GM18508 (cell line): ENCODE data around the gene STXBP6.
"Not testable (repeated sequence)": the region's sequence is repeated elsewhere in the genome, so short reads cannot be mapped to it uniquely, and the experiment has no call there.

Experiments used
- ATAC-seq: cut with Tn5 transposase; IDR thresholded peaks from one replicate; pipeline ENCODE4 v1.9.1; 2021; ENCODE audit warnings: moderate number of reproducible peaks; ENCODE audit not compliant: insufficient read depth, unreplicated experiment

Gene STXBP6

DNA sequence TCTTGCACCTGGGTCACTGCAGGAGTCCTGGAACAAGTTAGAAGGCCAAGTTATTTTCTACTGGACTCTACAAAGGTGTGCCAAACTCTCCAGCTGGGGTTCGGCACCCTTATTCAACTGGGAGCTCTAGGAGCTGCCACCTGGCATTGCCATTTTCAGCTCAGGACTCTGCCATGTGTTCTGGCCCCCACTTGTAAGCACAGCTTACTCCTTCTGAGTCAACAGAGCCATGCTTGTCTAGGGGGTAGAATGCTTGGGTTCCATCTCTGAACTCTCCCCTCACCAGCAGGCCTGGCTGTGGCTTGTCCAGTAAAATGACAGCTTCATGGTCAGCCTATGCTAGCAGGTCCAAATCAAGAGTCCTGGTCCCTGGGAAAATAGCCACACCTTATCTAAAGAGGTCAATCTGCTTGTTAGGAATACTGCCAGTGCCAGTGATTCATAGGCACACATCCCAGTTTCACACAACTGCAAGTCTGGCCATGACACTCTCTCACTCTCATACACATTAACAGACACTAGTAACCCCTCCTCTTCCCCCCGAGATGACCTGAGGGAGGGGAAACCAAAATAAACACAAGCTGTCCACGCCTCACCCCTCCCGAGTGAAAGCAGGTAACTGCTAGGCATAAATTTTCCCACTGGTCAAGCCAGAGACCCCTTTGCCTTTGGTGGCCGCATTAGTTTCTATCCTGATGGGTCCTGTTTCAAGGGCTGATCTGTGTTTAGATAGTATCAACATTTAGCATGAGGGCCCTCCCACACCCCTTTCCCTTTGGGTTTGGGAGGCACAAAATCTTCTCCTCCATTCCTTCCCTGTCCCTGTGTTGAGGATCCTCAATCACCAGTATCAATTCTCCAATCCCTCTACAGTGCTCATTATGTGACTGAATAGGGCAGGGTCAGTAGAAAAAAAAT, 233.7 kb downstream of the STXBP6 start:
- no peak for ATAC-seq

DNA sequence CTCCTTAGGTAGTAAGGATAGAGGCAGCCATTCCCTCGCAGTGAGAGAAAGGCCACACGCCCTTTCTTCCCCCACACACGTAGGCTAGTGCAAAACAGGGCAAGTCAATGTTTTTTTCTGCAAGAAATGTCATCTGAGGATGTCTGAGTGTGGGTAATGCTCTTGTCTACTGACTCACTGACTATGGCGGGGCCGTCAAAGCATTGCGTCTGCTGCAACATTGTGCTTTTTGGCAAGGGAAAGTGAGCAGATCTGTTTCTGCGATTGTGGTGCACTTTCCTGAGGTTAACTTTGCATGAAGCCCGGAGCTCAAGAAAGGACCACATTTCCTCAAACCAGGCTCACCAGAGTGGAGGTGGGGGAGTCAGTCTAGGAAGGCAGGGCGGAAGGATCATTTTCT, 234.4 kb downstream of the STXBP6 start:
- no peak for ATAC-seq

DNA sequence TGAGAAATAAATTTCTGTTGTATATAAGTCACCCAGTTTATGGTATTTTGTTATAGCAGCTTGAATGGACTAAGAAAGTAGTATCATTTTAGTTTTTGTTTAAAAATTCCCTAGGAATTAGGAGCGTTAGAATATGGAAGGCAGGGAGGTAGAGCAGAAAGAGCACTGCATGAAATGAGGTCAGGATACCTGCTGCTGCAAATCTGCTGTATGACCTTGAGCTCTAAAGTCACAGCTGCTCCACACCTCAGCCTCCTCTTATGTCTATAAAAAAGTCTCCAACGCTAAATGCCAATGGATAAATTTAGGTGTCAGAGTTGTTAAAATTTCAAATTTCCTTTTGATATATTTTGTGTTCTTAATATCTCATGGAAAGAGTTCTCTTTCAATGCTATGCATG, 235.0 kb downstream of the STXBP6 start:
- ATAC-seq = no peak

DNA sequence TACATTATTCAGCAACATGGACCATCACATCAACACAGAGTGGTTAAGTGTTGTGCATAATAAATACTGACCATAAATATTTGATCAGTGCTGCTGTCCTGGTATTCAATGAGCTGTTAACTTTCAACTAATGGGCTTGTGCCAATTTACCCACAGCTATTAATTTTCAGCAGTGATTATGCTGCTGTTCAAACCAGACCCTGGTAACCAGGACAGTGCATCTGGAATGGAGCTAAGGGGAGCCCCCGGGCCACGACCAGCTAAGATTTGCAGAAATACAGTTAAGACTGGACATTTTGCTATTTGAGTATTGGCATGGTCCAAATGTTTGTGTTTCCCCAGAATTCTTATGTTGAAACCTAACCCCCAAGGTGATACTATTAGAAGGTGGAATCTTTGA, 235.6 kb downstream of the STXBP6 start:
- no peak for ATAC-seq

DNA sequence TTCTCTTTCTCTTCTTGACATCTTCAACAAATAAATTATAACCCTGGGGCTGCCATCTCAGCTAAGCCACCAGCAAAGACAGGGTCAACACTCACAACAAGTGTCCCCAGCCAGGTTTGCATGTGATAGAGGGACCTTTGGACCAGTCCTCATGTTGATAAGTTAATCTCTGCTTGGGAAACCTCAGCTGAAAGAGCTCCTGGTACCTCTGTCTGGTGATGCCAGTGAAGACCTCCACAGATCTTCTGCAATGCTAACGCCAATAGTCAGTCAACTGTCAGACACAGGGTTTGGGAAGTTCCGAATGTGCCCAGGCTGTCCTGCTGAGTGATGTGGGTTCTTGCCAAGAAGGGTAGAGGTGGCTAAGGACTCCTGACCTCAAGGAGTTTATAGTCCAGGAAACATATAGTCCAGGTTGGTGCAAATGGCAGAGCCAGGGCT, 236.1 kb downstream of the STXBP6 start:
- ATAC-seq = no peak

DNA sequence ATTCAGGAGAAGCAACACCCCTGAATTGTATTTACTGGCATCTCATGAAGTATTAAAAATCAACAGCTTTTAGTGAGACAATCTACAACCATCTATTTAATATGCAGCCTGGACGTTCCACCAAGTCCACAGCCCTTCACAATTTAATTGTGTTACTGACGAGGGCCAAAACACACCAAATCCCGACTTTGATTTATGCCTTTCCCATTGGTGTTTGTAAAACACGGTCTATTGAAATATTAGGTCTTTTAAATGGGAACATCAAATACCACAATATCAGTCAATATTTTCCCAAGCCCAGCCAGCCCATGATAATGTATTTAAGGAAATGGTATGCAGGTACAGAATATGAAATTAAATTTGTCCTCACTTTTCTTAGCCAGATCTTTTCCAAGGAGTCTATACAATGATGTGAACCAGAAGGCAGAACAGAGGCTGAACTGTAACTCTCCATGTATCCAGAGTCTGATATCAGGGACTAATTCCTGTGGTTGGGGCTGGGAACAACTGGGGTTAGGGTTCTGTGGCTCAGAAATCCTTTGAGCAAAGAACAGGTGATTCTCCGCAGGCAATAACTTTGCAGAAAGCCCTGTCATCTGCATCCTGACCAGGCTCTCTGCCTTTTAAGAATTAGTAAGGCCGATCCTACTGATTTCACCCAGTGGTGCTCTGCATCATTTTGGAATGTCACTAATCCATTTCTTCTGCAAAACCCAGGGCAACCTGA, 236.7 kb downstream of the STXBP6 start:
- ATAC-seq = no peak

DNA sequence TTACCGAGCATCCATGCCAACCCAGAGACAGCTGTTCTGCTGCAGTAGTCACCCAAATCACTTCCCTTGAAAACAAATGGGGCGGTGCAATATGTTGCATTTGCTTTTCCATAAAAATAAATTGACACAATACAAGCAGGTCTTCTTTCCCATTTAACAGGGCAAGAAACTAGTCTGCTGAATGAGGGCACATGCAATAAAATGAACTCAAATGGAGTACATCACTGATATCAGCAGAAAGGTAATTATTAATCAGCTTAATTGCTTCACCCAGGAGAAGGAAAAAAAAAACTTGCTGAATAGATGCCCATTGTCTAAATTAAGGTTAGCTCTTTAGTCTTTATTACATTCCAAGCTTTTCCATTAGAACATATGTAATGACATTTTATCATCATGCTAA, 240.8 kb downstream of the STXBP6 start:
- ATAC-seq = no peak

DNA sequence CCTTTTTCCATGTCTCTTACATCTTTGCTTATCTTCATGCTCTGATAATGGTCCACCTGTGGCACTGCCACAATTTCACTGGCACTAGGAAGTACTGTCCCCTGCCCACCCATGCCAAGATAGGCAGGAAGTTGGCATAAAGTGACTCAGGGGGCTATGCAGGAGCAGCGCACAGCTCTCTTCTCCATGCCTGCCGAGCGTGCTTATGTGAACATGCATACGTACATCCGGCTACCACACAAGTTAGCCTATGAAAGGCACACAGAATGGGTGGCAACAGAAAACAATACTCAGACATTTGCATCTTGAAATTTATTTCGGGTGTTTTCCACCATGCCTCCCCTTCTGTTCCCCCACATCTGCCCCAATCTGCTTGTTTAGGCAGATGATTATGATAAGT, 241.5 kb downstream of the STXBP6 start:
- no peak for ATAC-seq

DNA sequence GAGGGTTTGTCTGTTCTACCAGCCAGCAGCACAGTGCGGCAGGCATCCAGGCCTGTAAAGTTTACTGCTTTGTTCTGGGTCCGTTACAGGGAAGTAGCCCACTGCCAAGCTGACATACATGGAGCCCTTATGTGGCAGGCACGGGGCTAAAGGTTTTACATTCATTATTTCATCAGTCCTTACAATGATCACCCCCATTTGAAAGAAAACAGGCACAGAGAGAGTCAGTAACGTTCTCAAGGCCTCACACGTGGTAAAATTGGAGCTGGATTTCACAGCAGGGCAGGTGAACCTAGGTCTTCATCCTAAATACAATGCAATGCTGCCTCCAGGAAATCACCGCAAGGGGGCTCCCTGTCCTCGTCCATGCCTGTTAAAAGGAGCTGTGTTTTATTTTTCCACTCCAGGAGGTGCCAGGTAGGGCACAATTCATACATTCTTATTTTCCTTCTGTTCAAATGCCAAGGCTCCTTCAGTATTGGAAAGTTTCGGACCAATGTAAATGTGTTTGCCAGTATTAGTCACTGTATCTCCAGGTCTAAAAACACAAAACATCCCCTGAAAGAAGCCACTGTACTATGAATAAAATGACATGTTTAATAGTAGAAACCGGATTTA, 243.8 kb downstream of the STXBP6 start:
- peak; percentile 53 for ATAC-seq

DNA sequence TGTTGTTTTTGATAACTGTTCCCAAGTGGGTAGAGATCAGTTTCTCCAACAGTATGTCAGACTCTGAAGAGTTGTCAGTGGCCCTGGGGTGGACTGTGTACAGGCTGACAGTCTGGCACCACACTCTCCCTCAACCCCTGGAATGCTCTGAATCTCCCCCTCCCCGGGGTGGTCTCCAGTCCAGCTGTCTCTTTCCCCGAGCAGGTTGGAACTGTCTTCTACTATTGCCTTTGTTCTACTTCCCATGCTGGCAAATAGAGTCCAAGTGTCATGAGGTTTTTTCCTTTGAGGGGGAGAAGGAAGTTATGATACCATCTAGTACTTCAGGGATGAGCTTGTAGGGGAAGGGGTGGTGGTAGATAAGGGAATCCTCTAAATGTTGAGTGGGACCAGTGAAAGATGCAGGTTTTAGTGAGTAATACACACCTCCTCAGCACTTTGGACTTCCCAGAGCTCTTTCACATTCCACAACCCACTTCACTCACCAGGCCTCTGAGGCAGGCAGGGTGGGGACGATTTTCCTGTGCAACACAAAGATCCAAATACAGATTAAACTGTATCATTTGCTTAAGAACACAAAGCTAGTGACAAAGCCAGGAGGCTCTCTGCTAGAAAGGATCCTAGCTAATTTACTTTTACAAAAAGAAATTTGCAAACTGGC, 245.3 kb downstream of the STXBP6 start:
- no peak for ATAC-seq

DNA sequence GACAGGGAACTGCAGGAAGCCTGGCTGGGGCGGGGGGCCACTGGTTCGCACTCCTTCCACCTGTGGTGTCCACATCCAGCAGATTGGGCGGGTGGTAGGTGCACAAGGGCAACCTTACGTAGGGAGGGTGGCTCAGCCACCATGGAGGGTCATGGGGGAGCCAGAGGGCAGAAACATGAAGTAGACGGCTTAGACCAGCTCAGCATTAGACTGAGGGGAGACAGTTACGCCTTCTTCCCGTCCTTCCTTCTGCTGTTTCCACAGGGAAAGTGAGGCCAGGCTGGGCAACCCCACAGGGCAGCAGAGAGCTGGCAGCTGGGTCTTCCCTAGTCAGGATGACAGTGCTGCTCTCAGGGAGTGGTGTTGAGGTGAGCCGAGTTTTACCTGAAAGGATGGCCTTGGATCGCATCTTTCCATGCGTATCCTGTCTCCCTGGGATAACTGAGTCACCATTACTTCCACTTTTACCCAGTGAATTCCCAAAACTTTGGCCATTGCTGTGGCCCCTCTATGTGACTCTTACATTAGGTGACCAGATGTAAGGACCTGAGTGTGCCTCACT, 245.9 kb downstream of the STXBP6 start:
- no peak for ATAC-seq

DNA sequence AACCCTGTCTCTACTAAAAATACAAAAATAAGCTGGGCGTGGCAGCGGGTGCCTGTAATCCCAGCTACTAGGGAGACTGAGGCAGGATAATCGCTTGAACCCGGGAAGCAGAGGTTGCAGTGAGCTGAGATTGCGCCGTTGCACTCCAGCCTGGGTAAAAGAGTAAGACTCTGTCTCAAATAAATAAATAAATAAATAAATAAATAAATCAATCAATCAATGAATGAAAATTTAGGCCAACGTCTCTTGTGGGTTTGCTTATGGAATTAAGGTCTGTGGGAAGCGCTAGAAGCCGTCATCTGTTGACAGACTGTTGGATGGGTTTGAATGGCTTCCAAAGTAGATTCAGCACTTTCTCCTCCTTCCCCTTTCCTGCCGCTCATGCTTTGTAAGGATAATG, 246.5 kb downstream of the STXBP6 start:
- ATAC-seq = not testable (repeated sequence)

DNA sequence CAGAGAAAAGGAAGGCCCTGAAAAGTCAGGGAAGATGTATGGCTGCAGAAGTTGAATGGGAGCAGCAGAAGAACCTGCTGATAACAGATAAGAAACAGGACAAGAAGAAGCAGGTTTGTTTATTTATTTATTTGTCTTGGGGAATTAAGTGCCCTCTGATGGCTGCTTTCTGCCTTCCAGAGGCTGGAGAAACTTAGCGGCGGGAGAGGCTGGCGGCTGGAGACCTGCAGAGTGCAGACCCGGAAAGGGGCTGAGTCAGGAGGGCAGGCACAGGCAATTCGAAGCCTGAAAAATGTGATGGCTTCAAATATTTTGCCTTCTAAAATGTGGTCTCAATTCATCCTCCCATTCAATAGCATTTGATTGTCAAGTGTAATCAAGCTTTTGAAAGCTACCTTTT, 247.7 kb downstream of the STXBP6 start:
- no peak for ATAC-seq

DNA sequence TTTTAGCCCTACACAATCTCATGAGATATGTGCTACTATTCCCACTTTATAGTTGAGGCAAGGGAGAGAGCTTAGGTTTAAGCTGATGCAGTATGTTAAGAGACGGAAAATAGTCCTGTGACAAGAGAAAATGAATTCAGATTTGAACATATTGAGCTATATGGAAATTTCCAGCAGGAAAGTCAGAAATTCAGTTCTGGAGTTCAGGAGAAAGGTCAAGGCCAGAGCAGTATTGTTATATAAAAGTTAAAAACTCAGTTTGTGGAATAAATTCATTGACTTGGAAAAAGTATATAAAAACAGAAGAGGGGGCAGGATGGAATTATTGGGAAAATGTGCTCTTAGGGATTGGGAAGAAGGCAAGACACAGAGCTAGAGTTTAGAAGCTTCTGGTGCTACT, 248.9 kb downstream of the STXBP6 start:
- no peak for ATAC-seq

DNA sequence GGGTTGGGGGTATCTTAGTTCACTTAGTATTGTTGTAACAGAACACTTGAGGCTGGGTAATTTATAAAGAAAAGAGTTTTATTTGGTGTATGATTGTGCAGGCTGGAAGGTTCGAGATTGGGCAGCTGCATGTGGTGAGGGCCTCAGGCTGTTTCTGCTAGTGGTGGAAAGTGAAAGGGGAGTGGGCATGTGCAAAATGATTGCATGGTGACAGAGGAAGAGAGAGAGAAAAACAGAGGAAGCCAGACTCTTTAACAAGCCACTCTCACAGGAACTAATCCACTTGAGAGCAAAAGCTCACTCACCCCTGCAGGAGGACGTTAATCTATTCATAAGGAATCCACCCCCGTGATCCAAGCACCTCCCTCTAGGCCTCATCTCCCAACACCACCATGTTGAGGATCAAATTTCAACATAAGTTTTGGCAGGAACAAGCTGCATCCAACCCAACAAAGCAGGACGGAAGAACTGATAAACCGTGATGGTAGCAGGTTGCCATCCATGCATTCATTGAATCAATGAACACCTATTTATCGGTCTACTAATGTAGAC, 251.0 kb downstream of the STXBP6 start:
- ATAC-seq = no peak

DNA sequence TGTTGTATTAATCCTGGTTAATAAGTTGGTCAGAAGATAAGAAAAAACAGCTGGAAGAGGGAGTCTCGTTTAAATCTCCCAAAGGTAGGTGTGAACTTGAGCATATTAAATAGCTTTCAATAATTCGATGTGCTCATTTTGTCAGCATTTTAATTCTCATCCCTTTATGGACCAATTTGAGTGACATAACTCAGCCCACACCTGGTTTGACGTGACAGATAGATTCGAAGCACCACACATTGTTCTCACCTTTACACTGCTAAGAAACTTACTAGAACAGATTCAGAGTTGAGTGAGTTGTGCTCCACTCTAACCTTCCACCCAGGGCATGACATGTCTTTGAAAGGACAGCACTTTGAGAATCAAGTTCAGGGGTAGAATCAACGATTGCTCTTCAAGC, 254.5 kb downstream of the STXBP6 start:
- ATAC-seq = no peak

DNA sequence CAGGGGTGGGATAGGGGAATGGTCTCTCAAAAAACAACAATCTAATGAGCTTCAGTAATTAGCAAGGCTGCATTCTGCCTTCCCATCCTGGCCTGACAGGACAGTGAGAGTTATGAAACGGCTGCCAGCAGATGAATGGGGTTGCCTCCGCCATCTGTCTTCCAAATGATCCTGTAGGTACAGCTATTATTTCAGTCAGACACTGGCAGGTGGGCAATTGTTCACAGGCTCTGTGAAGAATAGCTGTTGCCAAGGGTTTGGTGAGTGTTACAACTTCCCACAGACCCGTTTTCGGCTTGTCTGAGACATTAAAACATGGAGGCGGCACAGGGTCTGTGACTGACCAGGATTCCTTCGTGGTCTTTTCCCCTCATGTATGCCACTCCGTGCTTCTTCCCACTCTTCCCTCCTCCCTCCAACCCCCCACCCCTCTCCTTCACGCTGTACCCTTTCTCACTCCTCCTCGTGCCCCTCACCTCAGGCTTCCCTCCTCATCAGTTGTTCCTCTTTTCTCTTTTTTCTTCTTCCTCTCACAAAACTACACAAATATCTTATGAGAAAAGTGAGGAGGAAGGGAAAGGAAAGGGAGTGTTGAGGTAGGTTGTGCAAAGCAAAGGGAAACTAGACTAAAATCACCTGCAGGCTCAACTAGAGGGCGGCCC, 255.2 kb downstream of the STXBP6 start:
- no peak for ATAC-seq

DNA sequence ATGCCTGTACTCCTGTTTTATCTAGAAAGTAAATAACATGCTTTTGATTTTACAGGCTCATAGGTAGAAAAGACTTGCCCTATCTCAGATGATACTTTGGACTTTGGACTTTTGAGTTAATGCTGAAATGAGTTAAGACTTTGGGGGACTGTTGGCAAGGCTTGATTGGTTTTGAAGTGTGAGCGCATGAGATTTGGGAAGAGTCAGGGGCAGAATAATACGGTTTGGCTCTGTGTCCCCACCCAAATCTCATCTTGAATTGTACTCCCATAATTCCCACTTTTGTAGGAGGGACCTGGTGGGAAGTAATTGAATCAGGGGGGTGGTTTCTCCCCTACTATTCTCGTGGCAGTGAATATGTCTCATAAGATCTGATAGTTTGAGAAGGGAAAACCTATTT, 259.8 kb downstream of the STXBP6 start:
- no peak for ATAC-seq

DNA sequence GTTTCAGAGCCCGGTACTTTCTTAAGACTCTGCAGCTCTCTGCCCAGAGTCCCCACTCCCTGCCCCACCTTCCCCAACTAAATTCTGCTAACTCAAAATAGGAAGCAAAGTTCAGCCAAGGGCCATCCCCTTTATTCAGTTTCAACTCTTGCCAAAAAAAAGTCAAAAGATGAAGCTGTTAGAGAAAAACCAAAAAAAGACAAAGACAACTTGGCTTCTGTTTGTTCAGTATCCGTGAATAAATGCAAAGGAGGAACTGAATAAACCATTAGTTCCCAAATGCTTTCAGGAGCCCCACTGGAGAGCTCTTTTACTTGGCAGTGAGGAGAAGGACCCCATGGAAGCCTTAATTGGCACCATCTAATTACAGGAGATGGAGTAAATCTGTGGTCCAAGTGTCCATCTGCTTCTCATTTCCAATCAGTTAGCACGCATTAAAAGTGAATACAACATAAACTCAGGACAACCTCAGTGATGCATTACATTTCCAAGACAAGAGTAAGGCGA, 260.5 kb downstream of the STXBP6 start:
- ATAC-seq = no peak
